Skeletal muscle cell (primary cell): Measurements from ENCODE around the gene KLRF2.

Source experiments
- DNase-seq: peaks from one replicate; pipeline ENCODE4 v3.0.0-alpha.2; 2010; ENCODE audit warnings: low read depth
- H3K4me3 ChIP-seq: 2 replicates; pipeline ENCODE4 v1.5.1; 2011; ENCODE audit warnings: low read depth, mild to moderate bottlenecking, control low read depth, low read length, moderate library complexity

The KLRF2 gene

GRCh38 chr12:9926876-9927275 is 45.6 kb downstream of the KLRF2 start:
- DNase-seq, result no peak
- no peak overlapping the region for H3K4me3 ChIP-seq

GRCh38 chr12:9928607-9929006 is 47.3 kb downstream of the KLRF2 start:
- no peak overlapping the region for H3K4me3 ChIP-seq
- no peak for DNase-seq

GRCh38 chr12:9931245-9931644 is 50.0 kb downstream of the KLRF2 start:
- no peak overlapping the region for H3K4me3 ChIP-seq

GRCh38 chr12:9932270-9932669 is 51.0 kb downstream of the KLRF2 start, which contains the start of gene CLEC2A:
TSS of gene CLEC2A (minus strand) at chr12:9932370. CDS start at chr12:9932329, 41 bp downstream.
- no peak within 1 kb of the TSS for H3K4me3 ChIP-seq
- no peak for DNase-seq

More at GRCh38 chr12:9931245-9931644, 50.0 kb downstream of the KLRF2 start:
- no peak for DNase-seq

- no peak for DNase-seq
- H3K4me3 ChIP-seq, result no peak overlapping the region
Observed at GRCh38 chr12:9933958-9934357, 52.7 kb downstream of the KLRF2 start.

GRCh38 chr12:9935026-9935425 is 53.7 kb downstream of the KLRF2 start:
- H3K4me3 ChIP-seq, result no peak overlapping the region
- DNase-seq, result no peak

- no peak overlapping the region for H3K4me3 ChIP-seq
Observed at GRCh38 chr12:9936591-9936990, 55.3 kb downstream of the KLRF2 start.

GRCh38 chr12:9940375-9940774 is 59.1 kb downstream of the KLRF2 start:
- no peak for DNase-seq
- H3K4me3 ChIP-seq, result no peak overlapping the region

More at GRCh38 chr12:9936591-9936990, 55.3 kb downstream of the KLRF2 start:
- no peak for DNase-seq

- no peak overlapping the region for H3K4me3 ChIP-seq
- no peak for DNase-seq
Observed at GRCh38 chr12:9941838-9942237, 60.5 kb downstream of the KLRF2 start.

GRCh38 chr12:9943240-9943639 is 62.0 kb downstream of the KLRF2 start:
- no peak overlapping the region for H3K4me3 ChIP-seq
- DNase-seq, result no peak

- no peak for DNase-seq
- H3K4me3 ChIP-seq, result no peak overlapping the region
Observed at GRCh38 chr12:9944391-9944790, 63.1 kb downstream of the KLRF2 start.
